Transverse colon (tissue), 4 donors: Measurements from ENCODE around the gene TOR3A. TPM values are rescaled to one million over a fixed set of nuclear protein-coding genes. Genes with fewer than 3 reads are reported as not detected.

Experiments
- DNase-seq: peaks from one replicate; pipeline ENCODE4 v3.0.0-alpha.2; 2019
- H3K27ac ChIP-seq, 4 donors: fragments of 200-600 bp; sonication (generic); 2 replicates each; pipeline ENCODE4 v1.5.1; 2016 to 2018; ENCODE audit warnings: inconsistent platforms in 4 of 4
- H3K27me3 ChIP-seq: fragments of 200-600 bp; sonication (generic); 2 replicates; pipeline ENCODE4 v1.5.1; 2017; ENCODE audit warnings: inconsistent platforms
- H3K36me3 ChIP-seq, 4 donors: fragments of 200-600 bp; sonication (generic); 2 replicates each; pipeline ENCODE4 v1.5.1; 2017 to 2019; ENCODE audit warnings: inconsistent platforms in 4 of 4
- H3K4me1 ChIP-seq, 4 donors: fragments of 200-600 bp; sonication (generic); 2 replicates each; pipeline ENCODE4 v1.5.1; 2017 to 2020; ENCODE audit warnings: inconsistent platforms in 4 of 4
- H3K4me3 ChIP-seq, 4 donors: fragments of 200-600 bp; sonication (generic); 1 replicate in 1 of 4; 2 replicates in 3 of 4; pipeline versions ENCODE4 v1.5.1 to v1.6.1; 2017 to 2019; ENCODE audit warnings: inconsistent platforms in 4 of 4
- H3K9me3 ChIP-seq, 2 donors: fragments of 200-600 bp; sonication (generic); 2 replicates each; pipeline ENCODE4 v1.5.1; 2017 to 2019; ENCODE audit warnings: inconsistent platforms in 2 of 2
- EP300 ChIP-seq: sonication (generic); formaldehyde crosslinking; IDR thresholded peaks from one replicate; pipeline ENCODE4 v1.6.1; 2017; ENCODE audit warnings: antibody characterized with exemption, low read depth
- POLR2A ChIP-seq: fragments of 450-650 bp; IDR thresholded peaks from one replicate; pipeline ENCODE4 v1.6.1; 2016; ENCODE audit warnings: antibody characterized with exemption, mild to moderate bottlenecking, moderate library complexity
- POLR2AphosphoS5 ChIP-seq, 3 donors: sonication (generic); formaldehyde crosslinking; IDR thresholded peaks; one replicate each; pipeline ENCODE4 v1.6.1; 2016; ENCODE audit warnings: antibody characterized with exemption in 3 of 3
- WGBS, 2 donors: methylation state at CpG; one replicate each; pipeline ENCODE4 v1.1.5; 2018; ENCODE audit warnings: low coverage in 1 of 2; 5-methylcytosine and 5-hydroxymethylcytosine counted together
- in situ Hi-C, 4 donors: fragments of 200-750 bp; cut with MboI; loops; one replicate each; pipeline versions ENCODE4 v1.15.0 to v1.15.1; 2017; ENCODE audit warnings: low sequenced_read_pairs in 3 of 4, low pct_ligation_motif_present in 1 of 4, low pct_unique_long_range_greater_than_20kb in 1 of 4
- intact Hi-C: fragments of 100-400 bp; cut with DNase I; formaldehyde crosslinking; loops from one replicate; pipeline ENCODE4 v1.15.1; 2023; ENCODE audit warnings: low total_unique reads
- total RNA-seq, 4 donors: library from RNA; depleted of rRNA; stranded (reverse); fragments of >200 nt; gene quantifications; one replicate each; pipeline ENCODE4 v1.1.0, GENCODE V29; 2016
- TF ChIP-seq, protein P1 (sequence below), 5 experiments: fragments of 200-600 bp in 3 of 5; fragments of 450-650 bp in 2 of 5; sonication (generic) in 3 of 5; IDR thresholded peaks; 1 replicate in 2 of 5; 2 replicates in 3 of 5; pipeline ENCODE4 v1.5.1; 2016 to 2017; ENCODE audit warnings: antibody characterized with exemption in 5 of 5, inconsistent platforms in 3 of 5, mild to moderate bottlenecking in 2 of 5, moderate library complexity in 1 of 5

TOR3A gene
- total RNA-seq, 4 donors from 2014 or later: 66.2 to 308 (median 72.7) TPM

DNA sequence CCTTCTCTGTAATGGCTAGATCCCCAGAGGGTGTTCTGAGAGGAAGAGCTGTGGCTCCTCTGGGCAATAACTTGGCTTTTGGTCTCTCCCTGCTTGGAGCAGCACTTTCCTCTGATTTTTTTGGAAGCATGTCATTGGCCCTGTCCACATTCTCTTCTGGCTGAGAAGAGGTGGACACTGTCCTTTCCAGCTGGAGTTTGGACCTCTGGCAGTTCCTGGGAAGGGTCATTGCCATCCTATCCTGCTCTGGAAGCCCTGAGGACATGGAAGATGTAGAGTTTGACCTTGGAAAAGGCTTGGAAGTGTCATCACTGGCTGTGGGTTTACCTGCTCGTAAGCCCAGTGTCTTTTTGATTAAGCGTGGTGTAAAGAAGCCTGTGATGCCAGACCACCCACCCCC, 26.8 kb downstream of the TOR3A start:
- no peaks in the 10 kb centered on the region for H3K27me3 ChIP-seq
- H3K36me3 ChIP-seq: peaks cover 0 to 39% (median 16%) of the 10 kb centered on the region in 4 donors
- H3K9me3 ChIP-seq: no peaks in the 10 kb centered on the region
- DNase-seq: no peak
- no peak overlapping the region for H3K4me3 ChIP-seq
- no peak overlapping the region for H3K27ac ChIP-seq
- TF ChIP-seq EP300: no peak
- no peak for TF ChIP-seq POLR2A
- TF ChIP-seq, protein P1, sequence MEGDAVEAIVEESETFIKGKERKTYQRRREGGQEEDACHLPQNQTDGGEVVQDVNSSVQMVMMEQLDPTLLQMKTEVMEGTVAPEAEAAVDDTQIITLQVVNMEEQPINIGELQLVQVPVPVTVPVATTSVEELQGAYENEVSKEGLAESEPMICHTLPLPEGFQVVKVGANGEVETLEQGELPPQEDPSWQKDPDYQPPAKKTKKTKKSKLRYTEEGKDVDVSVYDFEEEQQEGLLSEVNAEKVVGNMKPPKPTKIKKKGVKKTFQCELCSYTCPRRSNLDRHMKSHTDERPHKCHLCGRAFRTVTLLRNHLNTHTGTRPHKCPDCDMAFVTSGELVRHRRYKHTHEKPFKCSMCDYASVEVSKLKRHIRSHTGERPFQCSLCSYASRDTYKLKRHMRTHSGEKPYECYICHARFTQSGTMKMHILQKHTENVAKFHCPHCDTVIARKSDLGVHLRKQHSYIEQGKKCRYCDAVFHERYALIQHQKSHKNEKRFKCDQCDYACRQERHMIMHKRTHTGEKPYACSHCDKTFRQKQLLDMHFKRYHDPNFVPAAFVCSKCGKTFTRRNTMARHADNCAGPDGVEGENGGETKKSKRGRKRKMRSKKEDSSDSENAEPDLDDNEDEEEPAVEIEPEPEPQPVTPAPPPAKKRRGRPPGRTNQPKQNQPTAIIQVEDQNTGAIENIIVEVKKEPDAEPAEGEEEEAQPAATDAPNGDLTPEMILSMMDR (IDR thresholded peaks at IDR 0.05): no peak
- TF ChIP-seq POLR2AphosphoS5 (IDR thresholded peaks at IDR 0.05): no peak
- 94% methylated on average over 2 of the region's 2 CpGs; no CpG with 5 or more reads in 1 of the 2 donors for WGBS, 2 donors
- in situ Hi-C loops: no loop called here
- intact Hi-C loops: no loop called here
- H3K4me1 ChIP-seq: no peaks in the 10 kb centered on the region

DNA sequence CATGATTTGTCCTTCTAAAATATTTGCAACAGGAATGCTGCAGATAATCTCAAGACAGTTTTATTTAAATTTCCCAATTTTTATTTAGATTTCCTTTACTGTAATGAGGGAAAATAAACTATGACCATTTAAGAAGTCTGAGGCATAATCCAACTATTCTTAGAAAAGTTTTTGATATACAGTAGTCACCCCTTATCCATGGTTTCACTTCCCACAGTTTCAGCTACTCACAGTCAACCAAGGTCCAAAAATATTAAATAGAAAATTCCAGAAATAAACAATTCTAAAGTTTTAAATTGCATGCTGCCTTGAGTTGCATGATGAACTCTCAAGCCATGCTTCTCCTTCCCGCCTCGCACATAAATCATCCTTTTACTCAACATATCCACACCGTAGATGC, 33.3 kb downstream of the TOR3A start:
- in situ Hi-C loops: no loop called here
- WGBS, 2 donors: 92 to 95% methylated on average over 3 of the region's 3 CpGs

DNA sequence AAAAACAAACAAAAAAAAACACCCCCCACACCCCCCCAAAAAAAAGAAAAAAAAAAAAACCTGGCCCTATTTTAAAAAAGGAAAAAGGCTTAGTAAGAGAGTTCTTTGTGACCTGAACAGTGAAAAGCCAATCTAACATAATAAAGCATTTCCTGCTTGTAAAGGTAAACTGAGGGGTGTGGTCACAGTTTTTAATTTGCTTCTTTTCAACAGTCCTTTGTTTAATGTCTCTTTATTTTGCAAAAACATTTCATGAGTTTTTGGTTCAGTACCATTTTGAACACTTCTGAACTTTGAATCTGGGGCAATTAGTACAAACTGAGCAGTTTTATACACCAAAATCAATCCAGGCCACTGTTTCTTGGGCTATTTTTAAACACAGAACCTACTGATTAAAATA, 37.6 kb downstream of the TOR3A start:
- in situ Hi-C loops (no loop called here), intact Hi-C loops (no loop called here)
- H3K27ac ChIP-seq: peak overlapping the region in 3 of 4 donors; percentile 6 to 23 (median 19)
- TF ChIP-seq EP300: no peak
- TF ChIP-seq POLR2AphosphoS5 (IDR thresholded peaks at IDR 0.05): no peak
- no peak for TF ChIP-seq POLR2A
- TF ChIP-seq, protein P1 (IDR thresholded peaks at IDR 0.05): no peak
- H3K4me1 ChIP-seq: peaks cover 0 to 13% (median 8%) of the 10 kb centered on the region in 4 donors
- H3K27me3 ChIP-seq: no peaks in the 10 kb centered on the region
- H3K4me3 ChIP-seq: no peak overlapping the region
- H3K36me3 ChIP-seq: peaks cover 0 to 19% (median 3%) of the 10 kb centered on the region in 4 donors
- no peaks in the 10 kb centered on the region for H3K9me3 ChIP-seq
- no peak for DNase-seq

More for the DNA sequence above, 33.3 kb downstream of the TOR3A start:
- Histone ChIP-seq H3K4me1 (peaks cover 0 to 11% (median 7%) of the 10 kb centered on the region in 4 donors), H3K36me3 (peaks cover 0 to 25% (median 12%) of the 10 kb centered on the region in 4 donors), H3K27me3 (no peaks in the 10 kb centered on the region), H3K9me3 (no peaks in the 10 kb centered on the region), H3K27ac (no peak overlapping the region), H3K4me3 (no peak overlapping the region)
- intact Hi-C loops: no loop called here
- TF ChIP-seq EP300 (no peak), POLR2AphosphoS5 (IDR thresholded peaks at IDR 0.05) (no peak), POLR2A (no peak)
- TF ChIP-seq, protein P1 (IDR thresholded peaks at IDR 0.05): no peak
- no peak for DNase-seq

DNA sequence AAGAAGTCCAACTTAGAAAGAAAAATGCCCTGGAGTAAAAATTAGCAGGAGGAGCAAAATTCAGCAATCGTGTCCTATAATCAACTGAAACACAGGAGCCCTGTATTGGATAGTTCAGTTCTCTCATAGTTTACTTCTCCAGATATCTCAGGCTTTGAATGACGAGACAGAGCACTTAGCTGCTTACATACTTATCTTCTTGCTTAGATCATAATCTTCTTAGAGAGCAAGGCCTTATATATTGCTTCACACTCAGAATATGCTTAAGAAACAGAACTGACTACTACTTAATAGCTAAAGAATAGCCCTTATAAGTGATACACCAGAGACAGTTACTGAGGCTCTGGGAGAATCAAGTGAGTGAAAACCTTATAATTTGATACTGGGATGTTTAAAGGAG, 38.9 kb downstream of the TOR3A start:
- in situ Hi-C loops (loop anchor here in 1 of 4 donors (5.0 to 10.0 kb wide), 2 partner anchors 97 to 244 kb away; partner anchors contain the start of gene AXDND1), intact Hi-C loops (no loop called here)
- Histone ChIP-seq H3K36me3 (peaks cover 0 to 19% (median 3%) of the 10 kb centered on the region in 4 donors), H3K27me3 (no peaks in the 10 kb centered on the region), H3K9me3 (no peaks in the 10 kb centered on the region), H3K4me1 (peaks cover 0 to 13% (median 8%) of the 10 kb centered on the region in 4 donors), H3K27ac (peak overlapping the region in 1 of 4 donors; percentile 7), H3K4me3 (no peak overlapping the region)
- DNase-seq: no peak
- WGBS, 2 donors: 63 to 81% methylated on average over 2 of the region's 2 CpGs
- TF ChIP-seq POLR2AphosphoS5 (IDR thresholded peaks at IDR 0.05): no peak
- TF ChIP-seq, protein P1 (IDR thresholded peaks at IDR 0.05): no peak
- no peak for TF ChIP-seq EP300
- no peak for TF ChIP-seq POLR2A
